Stimulated activated CD4-positive, alpha-beta T cell treated with anti-CD3 and anti-CD28 coated beads, TNF-alpha, amount 100 ng/mL, for 4 hours (primary cell): Measurements from ENCODE around the gene POSTN.

ENCODE experiments used
- DNase-seq, 3 experiments: peaks; one replicate each; pipeline ENCODE4 v3.0.0-alpha.2; 2020; ENCODE audit warnings: low read depth in 3 of 3

Gene POSTN, protein sequence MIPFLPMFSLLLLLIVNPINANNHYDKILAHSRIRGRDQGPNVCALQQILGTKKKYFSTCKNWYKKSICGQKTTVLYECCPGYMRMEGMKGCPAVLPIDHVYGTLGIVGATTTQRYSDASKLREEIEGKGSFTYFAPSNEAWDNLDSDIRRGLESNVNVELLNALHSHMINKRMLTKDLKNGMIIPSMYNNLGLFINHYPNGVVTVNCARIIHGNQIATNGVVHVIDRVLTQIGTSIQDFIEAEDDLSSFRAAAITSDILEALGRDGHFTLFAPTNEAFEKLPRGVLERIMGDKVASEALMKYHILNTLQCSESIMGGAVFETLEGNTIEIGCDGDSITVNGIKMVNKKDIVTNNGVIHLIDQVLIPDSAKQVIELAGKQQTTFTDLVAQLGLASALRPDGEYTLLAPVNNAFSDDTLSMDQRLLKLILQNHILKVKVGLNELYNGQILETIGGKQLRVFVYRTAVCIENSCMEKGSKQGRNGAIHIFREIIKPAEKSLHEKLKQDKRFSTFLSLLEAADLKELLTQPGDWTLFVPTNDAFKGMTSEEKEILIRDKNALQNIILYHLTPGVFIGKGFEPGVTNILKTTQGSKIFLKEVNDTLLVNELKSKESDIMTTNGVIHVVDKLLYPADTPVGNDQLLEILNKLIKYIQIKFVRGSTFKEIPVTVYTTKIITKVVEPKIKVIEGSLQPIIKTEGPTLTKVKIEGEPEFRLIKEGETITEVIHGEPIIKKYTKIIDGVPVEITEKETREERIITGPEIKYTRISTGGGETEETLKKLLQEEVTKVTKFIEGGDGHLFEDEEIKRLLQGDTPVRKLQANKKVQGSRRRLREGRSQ

GRCh38 chr13:37598597-37598996 lies at the start of gene POSTN:
Gene POSTN, minus strand, starts transcription at chr13:37598768. Its CDS starts 42 bp downstream, at chr13:37598726.
- no peak for DNase-seq

- DNase-seq, result no peak
These were observed 48.6 kb upstream of the POSTN start for GRCh38 chr13:37647031-37647650.

DNA sequence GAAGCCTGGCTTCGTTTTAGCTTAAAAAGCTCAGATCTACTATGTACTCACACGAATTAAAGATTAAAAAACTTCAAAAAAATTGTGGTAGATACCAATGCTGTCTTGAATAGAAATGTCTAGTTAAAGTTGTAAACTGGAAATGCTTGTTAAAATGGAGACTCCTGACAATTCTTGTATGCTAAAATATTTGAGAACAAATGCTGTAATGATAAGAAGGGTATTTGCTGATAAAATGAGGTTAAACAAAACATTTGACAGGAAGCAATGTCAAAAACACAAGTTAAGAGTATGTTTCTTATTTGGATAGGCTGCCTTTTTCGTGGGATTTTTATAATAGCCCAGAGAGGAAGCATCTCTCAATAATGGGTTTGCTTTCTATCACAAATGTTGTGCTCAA lies 48.0 kb upstream of the POSTN start:
- DNase-seq, result no peak

DNA sequence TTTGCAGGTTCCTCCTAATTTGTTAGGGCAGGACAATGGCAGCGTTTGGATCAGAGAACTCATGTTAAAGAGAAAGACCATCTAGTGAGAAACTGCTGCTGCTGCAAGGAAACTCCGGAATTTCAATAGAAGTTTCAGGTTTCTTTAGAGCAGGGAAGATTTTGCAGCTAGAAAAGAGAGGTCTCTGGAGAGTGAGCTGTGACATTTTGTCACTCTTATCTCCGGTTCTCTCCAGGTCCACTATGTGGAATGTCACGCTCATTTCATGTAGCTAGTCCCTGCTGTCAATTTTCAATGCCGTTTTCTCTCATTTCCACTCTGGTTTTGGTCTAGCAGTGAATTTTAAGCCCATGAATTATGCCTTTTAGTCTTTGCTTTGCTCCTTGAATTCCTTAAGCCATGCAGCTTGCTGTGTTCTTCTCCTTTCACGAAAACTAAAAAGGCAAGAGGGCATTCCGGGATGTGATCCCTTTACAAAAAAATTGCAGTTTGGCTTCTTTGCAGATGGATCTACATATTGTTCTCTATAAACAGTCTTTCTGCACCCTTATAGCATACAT lies 46.7 kb upstream of the POSTN start:
- DNase-seq, result no peak

DNA sequence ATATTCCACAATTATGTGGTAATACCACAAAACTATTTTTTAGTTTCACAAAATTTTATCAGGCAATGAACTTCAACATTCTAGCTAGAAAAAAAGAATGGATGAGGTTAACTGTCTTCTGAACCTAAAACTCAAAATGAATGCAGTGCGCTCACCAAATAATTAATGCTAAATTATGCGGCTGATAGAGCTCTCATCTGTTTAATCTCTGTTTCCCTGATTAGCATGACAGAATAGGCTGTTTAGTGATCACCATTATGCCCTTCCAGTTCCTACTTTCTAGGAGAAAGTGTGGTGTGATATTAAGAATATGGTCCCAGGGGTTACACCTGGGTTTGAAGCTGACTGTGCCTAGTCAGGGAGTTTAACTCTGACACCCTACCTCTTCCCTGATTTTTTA lies 42.8 kb upstream of the POSTN start:
- DNase-seq, result no peak

DNA sequence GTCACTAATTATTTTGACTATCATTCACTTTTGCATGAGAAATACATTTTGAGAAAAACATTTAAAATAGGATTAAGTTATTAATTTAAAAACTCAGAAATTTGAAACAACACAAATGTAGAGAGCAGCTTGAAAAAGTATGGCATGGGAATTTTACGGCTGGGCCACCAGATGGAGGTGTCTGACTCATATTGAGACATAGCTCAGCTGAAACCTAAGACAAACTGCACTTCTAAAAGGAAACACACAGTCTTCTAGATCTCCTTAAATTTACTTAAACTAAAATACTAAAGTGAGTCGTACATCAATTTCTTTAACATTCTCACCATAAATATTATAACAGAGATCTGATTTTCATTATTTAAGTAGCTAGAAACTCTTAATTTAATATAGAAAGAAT lies 41.9 kb upstream of the POSTN start:
- no peak for DNase-seq

DNA sequence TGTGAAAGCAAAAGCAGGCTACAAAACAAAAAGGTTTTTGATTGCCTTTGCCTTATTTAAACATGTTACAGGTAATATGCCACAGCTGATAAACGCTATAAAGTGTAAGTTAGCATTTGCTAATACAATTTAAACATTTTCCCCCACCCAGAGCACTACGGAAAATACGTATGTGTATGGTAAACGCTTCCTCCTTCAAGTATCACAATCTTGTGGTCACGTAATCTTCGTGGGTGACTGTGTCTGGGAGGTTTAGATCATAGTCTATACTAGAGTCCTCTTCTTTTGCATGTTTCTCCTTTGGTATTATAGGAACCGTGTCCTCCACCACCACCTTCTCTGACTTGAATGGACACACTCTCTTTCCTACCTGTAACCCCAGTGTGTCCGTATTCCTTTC lies 38.1 kb upstream of the POSTN start:
- no peak for DNase-seq

GRCh38 chr13:37632294-37632693 lies 33.7 kb upstream of the POSTN start:
- DNase-seq, result no peak

DNA sequence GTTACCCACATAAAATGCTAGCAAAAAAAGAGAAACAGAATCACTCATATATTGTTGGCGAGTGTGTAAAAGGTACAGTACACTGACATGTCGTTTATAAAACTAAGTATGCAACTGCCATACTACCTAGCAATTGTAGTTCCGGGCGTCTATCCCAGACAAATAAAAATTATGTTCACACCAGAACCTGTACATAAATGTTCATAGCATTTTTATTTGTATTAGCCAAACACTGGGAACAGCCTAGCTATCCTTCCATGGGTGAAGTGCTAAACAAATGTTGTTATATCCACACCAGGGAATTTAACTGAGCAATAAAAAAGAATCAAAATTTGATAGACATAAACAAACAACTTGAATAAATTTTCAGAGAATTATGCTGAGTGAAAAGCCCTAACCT lies 28.9 kb upstream of the POSTN start:
- no peak for DNase-seq

DNA sequence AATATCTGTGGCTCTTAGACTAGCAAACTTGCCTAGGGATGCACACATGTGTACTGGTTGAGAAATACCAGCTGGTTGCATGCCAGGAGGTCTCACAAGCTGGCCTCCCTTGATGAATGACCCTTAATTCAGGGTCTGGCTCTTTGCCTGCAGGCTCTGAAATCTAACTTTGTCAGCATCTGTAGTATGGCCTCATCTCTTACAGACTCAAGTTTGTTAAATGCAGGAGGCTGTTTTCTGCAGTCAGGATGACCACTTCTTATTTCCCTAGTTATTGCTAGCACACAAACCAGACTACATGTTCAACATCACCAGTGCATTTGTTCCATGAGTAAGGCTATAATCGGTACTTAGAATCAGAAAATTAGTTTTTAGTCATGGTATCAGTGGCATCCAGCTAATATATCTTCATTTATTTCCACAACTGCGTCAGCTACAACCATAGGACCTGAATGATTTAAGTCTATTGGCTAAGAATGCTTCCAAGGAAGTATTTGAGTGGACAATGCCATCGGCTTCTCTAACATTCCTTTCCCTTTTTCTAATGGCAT lies 23.3 kb upstream of the POSTN start:
- DNase-seq, result no peak

GRCh38 chr13:37618554-37618953 lies 20.0 kb upstream of the POSTN start:
- no peak for DNase-seq

DNA sequence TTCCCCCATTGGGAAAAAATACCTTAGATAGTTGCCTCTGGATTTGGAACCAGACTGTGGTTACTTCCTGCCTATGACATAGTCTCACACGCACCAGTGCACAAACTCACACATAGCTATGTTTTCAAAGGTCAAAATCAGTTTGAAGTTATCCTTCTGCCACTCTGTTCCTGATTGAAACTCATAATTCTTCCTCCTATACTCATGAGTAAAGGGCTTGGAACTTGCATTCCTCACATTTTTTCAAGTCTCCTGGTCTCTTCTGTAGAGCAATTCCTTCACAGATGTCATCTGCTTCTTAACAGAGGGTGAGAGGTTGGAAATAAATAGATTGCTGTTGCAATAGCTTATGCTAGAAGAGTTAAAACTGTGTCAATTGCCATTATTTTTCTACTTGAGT lies 18.6 kb upstream of the POSTN start:
- DNase-seq, result no peak

DNA sequence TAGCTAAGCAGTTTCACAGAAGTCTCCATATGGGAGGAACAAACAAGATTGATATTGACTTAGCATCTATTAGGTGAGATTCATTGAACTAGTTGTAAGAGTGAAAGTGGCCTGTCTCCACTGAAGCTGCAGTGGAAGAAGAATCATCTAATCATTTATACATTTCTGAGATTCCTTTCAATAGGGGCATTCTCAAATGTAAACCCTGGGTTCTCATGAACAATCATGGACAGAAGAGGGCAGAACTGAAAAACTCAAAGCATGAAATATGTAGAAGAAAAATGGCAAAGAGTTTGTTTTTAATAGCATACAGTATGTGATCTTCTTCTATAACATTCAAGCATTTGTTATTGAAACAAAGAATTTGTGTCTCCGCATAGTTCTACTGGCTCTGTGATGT lies 17.6 kb upstream of the POSTN start:
- DNase-seq, result no peak

GRCh38 chr13:37615276-37615675 lies 16.7 kb upstream of the POSTN start:
- no peak for DNase-seq

GRCh38 chr13:37613638-37614037 lies 15.1 kb upstream of the POSTN start:
- DNase-seq, result no peak

GRCh38 chr13:37613236-37613635 lies 14.7 kb upstream of the POSTN start:
- DNase-seq, result no peak

DNA sequence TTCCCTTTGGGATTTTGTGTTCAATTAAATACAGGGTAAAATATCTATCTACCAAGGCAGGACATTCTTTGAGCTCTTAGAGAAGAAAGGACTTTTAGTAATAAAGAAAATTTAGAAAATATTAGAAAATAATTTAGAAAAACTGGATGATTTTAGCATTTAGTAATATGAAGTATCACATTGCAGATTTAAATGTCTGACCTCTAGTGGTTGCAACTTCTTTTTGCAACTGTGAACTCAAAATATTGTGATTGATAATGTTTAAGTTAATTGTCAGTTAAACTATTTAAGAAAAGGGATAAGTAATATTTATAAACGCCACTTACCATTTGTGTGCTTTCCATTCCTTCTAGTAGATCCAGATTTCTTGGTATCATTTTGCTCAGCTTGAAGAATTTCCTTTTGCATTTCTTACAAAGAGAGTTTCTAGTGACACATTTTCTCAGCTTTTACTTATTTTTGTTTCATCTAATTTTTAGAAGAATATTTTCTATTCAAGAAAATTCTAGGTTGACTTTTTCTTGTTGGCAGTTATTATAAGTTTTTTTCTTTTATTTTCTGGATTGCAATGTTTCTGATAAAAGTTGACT lies 10.3 kb upstream of the POSTN start:
- no peak for DNase-seq

- no peak for DNase-seq
These were observed 4.3 kb upstream of the POSTN start for GRCh38 chr13:37602733-37603381.

DNA sequence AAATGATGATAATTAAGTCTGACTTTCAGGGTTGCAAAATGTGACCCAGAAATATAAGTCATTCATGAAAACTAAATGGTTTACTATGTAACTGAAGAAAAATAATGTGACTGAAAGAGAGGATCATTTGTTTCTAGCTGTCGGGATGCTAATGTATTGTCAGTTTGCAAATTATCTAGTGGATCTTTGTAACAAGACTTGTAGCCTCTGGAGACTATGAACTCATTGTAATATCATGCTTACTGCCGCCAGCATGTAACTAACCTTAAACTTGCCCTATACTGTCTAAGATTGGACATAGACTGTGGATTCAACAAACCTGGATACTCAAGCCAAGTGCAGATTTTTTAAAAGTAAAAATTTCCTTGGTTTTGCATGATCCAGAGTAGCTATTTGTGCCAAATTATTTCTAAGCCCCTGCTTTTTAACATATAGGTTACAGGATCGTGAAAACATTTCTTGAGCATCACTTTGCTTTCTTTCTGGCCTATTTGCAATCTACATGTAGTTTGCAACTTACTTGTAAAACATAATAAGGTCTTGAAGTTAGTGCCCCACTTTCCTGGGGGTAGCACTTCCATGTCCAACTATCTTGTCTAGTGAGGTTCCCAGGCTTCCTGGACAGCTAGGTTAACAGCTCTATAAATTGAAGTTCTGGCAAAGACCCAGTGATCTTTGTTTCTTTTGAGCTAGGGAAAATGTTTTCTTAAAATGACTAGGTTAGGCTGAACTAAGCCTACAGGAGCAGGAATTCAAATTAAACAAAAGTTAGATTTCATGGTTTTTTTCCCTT lies 3.3 kb upstream of the POSTN start:
- DNase-seq, result no peak

DNA sequence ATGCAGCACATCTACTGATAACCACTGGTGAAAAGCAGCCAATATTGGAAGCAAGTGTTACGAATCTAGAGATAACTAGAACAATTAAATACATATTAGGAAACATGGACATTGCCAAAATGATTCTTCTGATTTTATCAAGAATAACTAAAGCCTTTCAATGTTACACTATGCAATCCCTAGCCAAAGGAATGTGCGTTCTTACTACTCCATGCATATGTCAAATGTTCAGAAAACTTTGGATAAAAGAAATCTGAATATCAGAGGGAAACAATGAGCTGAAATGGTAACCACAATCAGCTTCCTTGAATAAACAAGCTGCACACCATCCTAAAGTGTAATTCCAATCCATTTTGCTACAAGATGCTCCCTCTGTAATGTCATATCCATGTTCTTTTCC lies 951 bp upstream of the POSTN start:
- no peak for DNase-seq
